T-helper 9 cell (primary cell): ENCODE measurements around the gene ME3.
"Not testable (repeated sequence)": the region's sequence is repeated elsewhere in the genome, so short reads cannot be mapped to it uniquely, and the experiment has no call there.

ENCODE experiments used
- DNase-seq: peaks from one replicate; pipeline ENCODE4 v3.0.0-alpha.2; 2020

Gene ME3

GRCh38 chr11:86580535-86580934 lies 91.9 kb downstream of the ME3 start:
- DNase-seq = no peak

GRCh38 chr11:86579406-86579731 lies 93.0 kb downstream of the ME3 start:
- DNase-seq = no peak

- no peak for DNase-seq
These were observed 93.5 kb downstream of the ME3 start for GRCh38 chr11:86578727-86579405.

GRCh38 chr11:86577644-86578636 lies 94.5 kb downstream of the ME3 start:
- no peak for DNase-seq

GRCh38 chr11:86576946-86577624 lies 95.3 kb downstream of the ME3 start:
- no peak for DNase-seq

- DNase-seq = no peak
These were observed 96.5 kb downstream of the ME3 start for GRCh38 chr11:86575927-86576326.

GRCh38 chr11:86575208-86575855 lies 97.1 kb downstream of the ME3 start:
- DNase-seq = no peak

GRCh38 chr11:86574493-86575207 lies 97.8 kb downstream of the ME3 start:
- no peak for DNase-seq

GRCh38 chr11:86571273-86571948 lies 101.0 kb downstream of the ME3 start:
- no peak for DNase-seq

- no peak for DNase-seq
These were observed 102.0 kb downstream of the ME3 start for GRCh38 chr11:86570451-86570850.

- DNase-seq = no peak
These were observed 102.4 kb downstream of the ME3 start for GRCh38 chr11:86570020-86570419.

- DNase-seq = no peak
These were observed 103.3 kb downstream of the ME3 start for GRCh38 chr11:86569109-86569508.

- no peak for DNase-seq
These were observed 106.6 kb downstream of the ME3 start for GRCh38 chr11:86565801-86566312.

- DNase-seq = no peak
These were observed 107.0 kb downstream of the ME3 start for GRCh38 chr11:86565388-86565787.

- not testable (repeated sequence) for DNase-seq
These were observed 109.6 kb downstream of the ME3 start for GRCh38 chr11:86562842-86563241.

- no peak for DNase-seq
These were observed 113.0 kb downstream of the ME3 start for GRCh38 chr11:86559311-86559945.

- no peak for DNase-seq
These were observed 113.6 kb downstream of the ME3 start for GRCh38 chr11:86558841-86559240.

- no peak for DNase-seq
These were observed 114.2 kb downstream of the ME3 start for GRCh38 chr11:86558207-86558606.

GRCh38 chr11:86555866-86556265 lies 116.5 kb downstream of the ME3 start:
- DNase-seq = no peak

GRCh38 chr11:86555401-86555800 lies 117.0 kb downstream of the ME3 start:
- DNase-seq = no peak

- no peak for DNase-seq
These were observed 119.2 kb downstream of the ME3 start for GRCh38 chr11:86553265-86553664.
